ENCODE measurements around the gene EME2. TPM values are rescaled to one million over a fixed set of nuclear protein-coding genes. Genes with fewer than 3 reads are reported as not detected.
A peak's percentile ranks its signal among the peaks of the same experiment; 100 is the strongest.

The EME2 gene
- total and polyA plus RNA-seq, 7 donors, result 2.6 to 11.3 (median 5.2) TPM

DNA sequence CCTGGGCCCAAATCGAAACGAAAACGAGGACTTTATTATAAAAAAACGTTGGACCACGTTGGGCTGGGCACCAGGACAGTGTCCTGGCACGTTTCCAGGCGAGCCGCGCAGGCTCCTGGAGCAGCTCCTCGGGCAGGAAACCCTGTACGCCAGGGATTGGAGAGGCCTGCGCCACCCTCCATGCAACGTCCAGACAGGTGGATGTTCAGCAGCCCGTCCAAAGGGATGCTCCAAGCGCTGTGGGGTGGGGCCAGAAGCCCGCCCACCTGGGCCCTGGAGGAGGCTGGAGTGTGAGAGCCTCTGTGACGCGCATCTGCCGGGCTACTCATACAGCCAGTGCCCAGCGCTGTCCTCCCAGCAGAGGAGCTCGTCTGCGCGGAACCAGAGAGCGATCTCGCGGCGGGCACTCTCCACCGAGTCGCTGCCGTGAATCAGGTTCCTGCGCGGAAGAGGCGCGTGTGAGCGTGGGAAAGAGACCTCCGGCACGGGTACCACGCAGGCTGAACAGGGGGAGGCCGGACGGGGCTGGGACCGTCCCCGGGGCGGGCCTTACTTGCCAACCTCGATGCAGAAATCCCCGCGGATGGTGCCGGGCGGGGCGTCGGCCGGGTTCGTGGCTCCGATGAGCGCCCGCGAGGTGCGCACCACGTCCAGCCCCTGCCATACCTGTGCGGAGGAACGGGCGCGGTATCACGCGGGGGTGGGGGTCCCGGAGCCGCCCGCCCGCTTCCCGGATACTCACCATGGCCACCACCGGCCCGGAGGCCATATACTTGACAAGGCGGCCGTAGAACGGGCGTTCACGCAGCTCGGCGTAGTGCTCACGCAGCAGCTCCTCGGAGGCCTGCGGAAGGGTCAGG is 2.1 kb upstream of the EME2 start:
- H3K4me3 ChIP-seq, result peak overlapping the region; percentile 76
- 4 to 11% (median 4%) methylated on average over 55 to 81 of the region's 81 CpGs for WGBS, 3 donors
- intact Hi-C loops (cut with DNase I), result loop anchor here (5.0 to 10.0 kb wide), 2 partner anchors 63 to 174 kb away; partner anchors contain the start of genes MAPK8IP3 (in 1 of the 2) and MSRB1 (in 1 of the 2)
- H3K27me3 ChIP-seq (ENCODE audit: insufficient read depth in 3 of 3, low read length in 2 of 3), result no peaks in the 10 kb centered on the region
- peak overlapping the region; percentile 90 for H3K27ac ChIP-seq
- peak; percentile 73 to 84 for DNase-seq
- ATAC-seq, result peak; percentile 7 to 32 (median 21)
- TF ChIP-seq, protein P1, sequence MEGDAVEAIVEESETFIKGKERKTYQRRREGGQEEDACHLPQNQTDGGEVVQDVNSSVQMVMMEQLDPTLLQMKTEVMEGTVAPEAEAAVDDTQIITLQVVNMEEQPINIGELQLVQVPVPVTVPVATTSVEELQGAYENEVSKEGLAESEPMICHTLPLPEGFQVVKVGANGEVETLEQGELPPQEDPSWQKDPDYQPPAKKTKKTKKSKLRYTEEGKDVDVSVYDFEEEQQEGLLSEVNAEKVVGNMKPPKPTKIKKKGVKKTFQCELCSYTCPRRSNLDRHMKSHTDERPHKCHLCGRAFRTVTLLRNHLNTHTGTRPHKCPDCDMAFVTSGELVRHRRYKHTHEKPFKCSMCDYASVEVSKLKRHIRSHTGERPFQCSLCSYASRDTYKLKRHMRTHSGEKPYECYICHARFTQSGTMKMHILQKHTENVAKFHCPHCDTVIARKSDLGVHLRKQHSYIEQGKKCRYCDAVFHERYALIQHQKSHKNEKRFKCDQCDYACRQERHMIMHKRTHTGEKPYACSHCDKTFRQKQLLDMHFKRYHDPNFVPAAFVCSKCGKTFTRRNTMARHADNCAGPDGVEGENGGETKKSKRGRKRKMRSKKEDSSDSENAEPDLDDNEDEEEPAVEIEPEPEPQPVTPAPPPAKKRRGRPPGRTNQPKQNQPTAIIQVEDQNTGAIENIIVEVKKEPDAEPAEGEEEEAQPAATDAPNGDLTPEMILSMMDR (IDR thresholded peaks at IDR 0.05), result no peak
- no peaks in the 10 kb centered on the region for H3K9me3 ChIP-seq
- H3K36me3 ChIP-seq (ENCODE audit: insufficient read depth in 1 of 2, low read depth in 1 of 2), result peaks cover 4 to 48% of the 10 kb centered on the region in 2 donors
- H3K4me1 ChIP-seq, result peaks cover 18% of the 10 kb centered on the region

DNA sequence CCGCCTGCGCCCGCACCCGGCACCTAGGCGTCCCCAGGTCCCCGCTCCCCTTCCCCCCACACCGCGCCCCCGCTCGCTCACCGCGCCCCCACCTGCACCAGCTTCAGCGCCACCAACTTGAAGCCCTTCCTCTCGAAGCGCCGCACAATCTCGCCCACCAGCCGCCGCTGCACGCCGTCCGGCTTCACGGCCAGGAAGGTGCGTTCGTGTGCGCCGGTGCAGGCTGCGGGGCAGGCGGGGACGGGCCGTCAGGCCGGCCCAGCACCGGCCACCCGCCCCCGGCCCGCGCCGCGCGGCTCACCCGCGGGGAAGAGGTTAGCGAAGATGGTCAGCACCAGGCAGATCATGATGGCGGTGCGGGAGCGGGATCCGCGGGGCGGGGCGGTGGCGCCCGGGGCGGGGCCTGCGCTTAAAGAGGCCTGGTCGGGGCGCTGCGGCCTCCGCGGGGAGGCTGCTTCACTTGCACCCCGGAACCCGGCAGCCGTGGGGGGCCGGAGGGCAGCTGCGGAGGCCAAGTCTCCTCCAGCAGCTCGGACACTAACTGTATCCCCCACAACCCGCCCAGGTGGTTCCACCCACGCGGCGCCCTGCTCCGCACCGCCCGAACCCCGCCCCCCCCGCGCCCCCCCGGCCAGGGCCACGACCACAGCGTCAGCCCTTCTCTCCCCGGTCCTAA is 1.3 kb upstream of the EME2 start, which contains the start of gene NME3:
TSS of gene NME3 (minus strand) at position 356 of the 676 bp plus-strand sequence. CDS start at position 347, 9 bp downstream.
- TF ChIP-seq, protein P1 (IDR thresholded peaks at IDR 0.05), result no peak
- DNase-seq (peak; percentile 81 to 88), ATAC-seq (peak; percentile 42 to 57 (median 54))
- Histone ChIP-seq H3K27me3 (ENCODE audit: insufficient read depth in 3 of 3, low read length in 2 of 3) (no peaks in the 10 kb centered on the region), H3K4me1 (peaks cover 18% of the 10 kb centered on the region), H3K9me3 (no peaks in the 10 kb centered on the region), H3K27ac (peak within 1 kb of the TSS; percentile 90), H3K4me3 (peak within 1 kb of the TSS; percentile 76), H3K36me3 (ENCODE audit: insufficient read depth in 1 of 2, low read depth in 1 of 2) (peaks cover 4 to 48% of the 10 kb centered on the region in 2 donors)
- 0 to 1% (median 1%) methylated on average over 42 to 79 of the region's 79 CpGs for WGBS, 3 donors
- intact Hi-C loops (cut with DNase I), result loop anchor here (5.0 to 10.0 kb wide), 2 partner anchors 64 to 173 kb away; partner anchors contain the start of genes MAPK8IP3 (in 1 of the 2) and MSRB1 (in 1 of the 2)

DNA sequence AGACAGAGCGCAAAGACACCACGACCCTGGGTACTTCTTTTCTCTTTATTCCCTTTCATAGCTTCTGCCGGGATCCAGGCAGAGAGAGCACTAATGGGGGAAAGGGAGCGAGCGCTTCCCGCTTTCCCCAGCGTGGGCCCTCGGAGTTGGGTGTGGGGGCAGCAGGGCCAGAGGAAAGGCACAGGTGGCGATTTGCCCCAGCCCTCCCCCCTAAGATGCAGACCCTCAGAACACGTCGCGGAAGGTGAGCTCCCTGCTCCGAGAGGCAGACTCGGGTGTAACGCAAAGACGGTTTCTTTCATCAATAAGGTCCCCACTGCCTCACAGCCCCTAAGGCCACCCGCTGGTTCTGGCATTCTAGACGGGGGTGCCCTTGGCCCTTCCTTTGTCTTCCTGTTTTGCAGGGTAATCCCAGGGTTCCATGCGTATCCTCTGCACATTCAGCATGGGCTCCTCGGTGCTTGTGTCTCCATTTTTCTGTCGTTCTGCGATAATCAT is 697 bp upstream of the EME2 start:
- peak overlapping the region; percentile 76 for H3K4me3 ChIP-seq
- H3K27me3 ChIP-seq (ENCODE audit: insufficient read depth in 3 of 3, low read length in 2 of 3), result no peaks in the 10 kb centered on the region
- ATAC-seq, result no peak
- H3K4me1 ChIP-seq, result peaks cover 18% of the 10 kb centered on the region
- intact Hi-C loops (cut with DNase I), result loop anchor here (5.0 to 10.0 kb wide), 2 partner anchors 65 to 173 kb away; partner anchors contain the start of genes MAPK8IP3 (in 1 of the 2) and MSRB1 (in 1 of the 2)
- no peaks in the 10 kb centered on the region for H3K9me3 ChIP-seq
- H3K36me3 ChIP-seq (ENCODE audit: insufficient read depth in 1 of 2, low read depth in 1 of 2), result peaks cover 4 to 48% of the 10 kb centered on the region in 2 donors
- peak overlapping the region; percentile 90 for H3K27ac ChIP-seq
- TF ChIP-seq, protein P1 (IDR thresholded peaks at IDR 0.05), result no peak
- DNase-seq, result peak in 1 of 2 donors; percentile 56
- 13 to 16% (median 14%) methylated on average over 20 to 22 of the region's 22 CpGs for WGBS, 3 donors

DNA sequence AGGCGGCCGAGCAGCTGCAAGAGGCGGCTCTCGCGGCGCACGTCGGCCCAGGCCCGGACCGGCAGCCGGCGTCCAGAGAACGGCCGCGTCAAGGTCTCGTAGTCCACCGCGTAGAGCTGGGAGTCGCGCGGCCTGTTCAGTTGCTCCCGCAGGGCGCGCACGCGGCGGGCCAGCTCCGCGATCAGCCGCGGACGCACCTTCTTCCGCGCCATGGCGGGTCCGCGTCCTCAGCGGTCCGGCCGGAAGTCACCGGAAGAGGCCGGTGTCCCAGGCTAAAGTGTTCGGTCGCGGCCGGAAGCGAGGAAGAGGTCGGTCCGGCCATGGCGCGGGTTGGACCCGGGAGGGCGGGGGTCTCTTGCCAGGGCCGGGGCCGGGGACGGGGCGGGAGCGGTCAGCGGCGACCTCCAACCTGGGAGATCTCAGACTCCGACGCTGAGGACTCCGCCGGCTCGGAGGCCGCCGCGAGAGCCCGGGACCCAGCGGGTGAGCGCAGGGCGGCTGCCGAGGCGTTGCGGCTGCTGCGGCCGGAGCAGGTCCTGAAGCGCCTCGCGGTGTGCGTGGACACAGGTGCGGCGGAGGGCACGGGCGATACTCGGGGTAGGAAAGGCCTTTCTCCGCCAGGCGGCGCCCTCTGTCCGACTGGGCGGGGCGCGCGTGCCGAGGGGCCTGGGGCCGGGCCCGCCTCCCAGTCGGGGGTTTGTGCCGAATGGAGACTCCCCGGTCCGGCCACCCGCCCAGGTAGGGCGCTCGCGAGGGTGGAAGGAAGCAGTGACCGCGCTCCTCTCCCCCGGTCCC is 495 bp downstream of the EME2 start, which contains the start of gene MRPS34:
TSS of gene MRPS34 (minus strand) at position 227 of the 795 bp plus-strand sequence. CDS start at position 212, 15 bp downstream.
- 0 to 1% (median 1%) methylated on average over 62 to 108 of the region's 108 CpGs for WGBS, 3 donors
- intact Hi-C loops (cut with DNase I), result loop anchor here (5.0 to 10.0 kb wide), 2 partner anchors 66 to 172 kb away; partner anchors contain the start of genes MAPK8IP3 (in 1 of the 2) and MSRB1 (in 1 of the 2)
- Histone ChIP-seq H3K4me1 (peaks cover 18% of the 10 kb centered on the region), H3K4me3 (peak within 1 kb of the TSS; percentile 76), H3K9me3 (no peaks in the 10 kb centered on the region), H3K27ac (peak within 1 kb of the TSS; percentile 90), H3K36me3 (ENCODE audit: insufficient read depth in 1 of 2, low read depth in 1 of 2) (peaks cover 0 to 48% of the 10 kb centered on the region in 2 donors), H3K27me3 (ENCODE audit: insufficient read depth in 3 of 3, low read length in 2 of 3) (no peaks in the 10 kb centered on the region)
- TF ChIP-seq, protein P1 (IDR thresholded peaks at IDR 0.05), result peak; percentile 66
- ATAC-seq, result peak; percentile 65 to 80 (median 78)
- DNase-seq, result peak; percentile 87 to 92

All from psoas muscle (tissue), 8 donors.